ENCODE data around the gene NXPE2. TPM values are rescaled to one million over a fixed set of nuclear protein-coding genes. Genes with fewer than 3 reads are reported as not detected.

The NXPE2 gene
- polyA plus RNA-seq, 1 of the 3 experiments (the other 2 are of a cell fraction): not detected

- no peak for DNase-seq
- no peaks in the 10 kb centered on the region for H4K20me1 ChIP-seq (ENCODE audit: insufficient read depth)
- H3K4me2 ChIP-seq: no peak overlapping the region
- H3K4me3 ChIP-seq (ENCODE audit: low read depth in 2 of 2, low read length in 1 of 2): no peak overlapping the region
- H3K9me3 ChIP-seq: no peaks in the 10 kb centered on the region
- TF ChIP-seq RXRA (IDR thresholded peaks at IDR 0.05; ENCODE audit: borderline replicate concordance, low read depth): no peak
- TF ChIP-seq CHD2 (IDR thresholded peaks at IDR 0.05; ENCODE audit: low read length, partially characterized antibody): no peak
- TF ChIP-seq NRF1 (IDR thresholded peaks at IDR 0.05; ENCODE audit: low read depth, low read length): no peak
- TF ChIP-seq IRF3 (IDR thresholded peaks at IDR 0.05; ENCODE audit: low read depth, low read length): no peak
- no peak for TF ChIP-seq CTCF (IDR thresholded peaks at IDR 0.05)
- no peaks in the 10 kb centered on the region for H3K36me3 ChIP-seq (replicated peaks in 1 of 2; ENCODE audit: control insufficient read depth in 1 of 2, insufficient read depth in 2 of 2, low read length in 1 of 2)
- WGBS (ENCODE audit: low lambda C conversion rate): 48% methylated on average over 19 of the region's 19 CpGs
- POLR2A ChIA-PET: no interaction called here
- no peak overlapping the region for H3K27ac ChIP-seq (ENCODE audit: low read depth in 2 of 2, low read length in 1 of 2)
- no peaks in the 10 kb centered on the region for H3K27me3 ChIP-seq (ENCODE audit: insufficient read depth)
- no peak overlapping the region for H3K9ac ChIP-seq
- no peaks in the 10 kb centered on the region for H3K79me2 ChIP-seq (ENCODE audit: insufficient read depth)
- no peaks in the 10 kb centered on the region for H3K4me1 ChIP-seq (ENCODE audit: control insufficient read depth in 1 of 2, insufficient read depth in 2 of 2, low read depth in 1 of 2, low read length in 1 of 2)
- no peaks in the 10 kb centered on the region for H3F3A ChIP-seq (replicated peaks; ENCODE audit: insufficient read depth)
- H3K9me2 ChIP-seq: no peaks in the 10 kb centered on the region
- H2AFZ ChIP-seq (ENCODE audit: low read depth): no peak overlapping the region
- CTCF ChIA-PET: no interaction called here
Observed at GRCh38 chr11:114651145-114651718, 27.1 kb upstream of the NXPE2 start.

- Histone ChIP-seq H3K4me3 (ENCODE audit: low read depth in 2 of 2, low read length in 1 of 2) (no peak overlapping the region), H3K4me1 (ENCODE audit: control insufficient read depth in 1 of 2, insufficient read depth in 2 of 2, low read depth in 1 of 2, low read length in 1 of 2) (no peaks in the 10 kb centered on the region), H3K79me2 (ENCODE audit: insufficient read depth) (no peaks in the 10 kb centered on the region), H3K9me2 (no peaks in the 10 kb centered on the region), H3F3A (replicated peaks; ENCODE audit: insufficient read depth) (no peaks in the 10 kb centered on the region), H3K9ac (no peak overlapping the region), H4K20me1 (ENCODE audit: insufficient read depth) (no peaks in the 10 kb centered on the region), H3K9me3 (no peaks in the 10 kb centered on the region), H3K4me2 (no peak overlapping the region), H3K27me3 (ENCODE audit: insufficient read depth) (no peaks in the 10 kb centered on the region), H3K36me3 (replicated peaks in 1 of 2; ENCODE audit: control insufficient read depth in 1 of 2, insufficient read depth in 2 of 2, low read length in 1 of 2) (no peaks in the 10 kb centered on the region), H2AFZ (ENCODE audit: low read depth) (no peak overlapping the region), H3K27ac (ENCODE audit: low read depth in 2 of 2, low read length in 1 of 2) (no peak overlapping the region)
- TF ChIP-seq POLR2AphosphoS5 (IDR thresholded peaks at IDR 0.05; ENCODE audit: low read depth, low read length): no peak
- TF ChIP-seq CTCF (IDR thresholded peaks at IDR 0.05): no peak
- no peak for TF ChIP-seq USF1 (IDR thresholded peaks at IDR 0.05; ENCODE audit: borderline replicate concordance, low read depth)
- no peak for TF ChIP-seq GATA2 (CRISPR knock-in tag; IDR thresholded peaks at IDR 0.05)
- TF ChIP-seq RFX5 (IDR thresholded peaks at IDR 0.05; ENCODE audit: low read length): no peak
- no peak for TF ChIP-seq TEAD4 (IDR thresholded peaks at IDR 0.05; ENCODE audit: borderline replicate concordance, insufficient read depth)
- no peak for TF ChIP-seq MXI1 (IDR thresholded peaks at IDR 0.05; ENCODE audit: low read depth, low read length)
- POLR2A ChIA-PET: no interaction called here
- DNase-seq: no peak
- WGBS (ENCODE audit: low lambda C conversion rate): 0% methylated on average over 2 of the region's 2 CpGs
- CTCF ChIA-PET: no interaction called here
Observed at GRCh38 chr11:114653148-114653547, 25.2 kb upstream of the NXPE2 start.
